Heart right ventricle (tissue), 16 donors: ENCODE data around the gene ILKAP. TPM values are rescaled to one million over a fixed set of nuclear protein-coding genes. Genes with fewer than 3 reads are reported as not detected.
A peak's percentile ranks its signal among the peaks of the same experiment; 100 is the strongest.

Experiments used
- ATAC-seq, 8 donors: fragments of 200-7000 bp; cut with Tn5 transposase; one replicate each; pipeline ENCODE4 v1.9.1; 2020; ENCODE audit warnings: mild to moderate bottlenecking in 8 of 8, moderate library complexity in 8 of 8, moderate number of reproducible peaks in 1 of 8
- DNase-seq, 2 donors: peaks; one replicate each; pipeline ENCODE4 v3.0.0-alpha.2; 2020
- H3K27ac ChIP-seq, 10 donors: fragments of 200-600 bp; sonication (generic) in 2 of 10; one replicate each; pipeline versions ENCODE4 v1.5.0 to v1.8.0; 2020 to 2022; ENCODE audit warnings: mild to moderate bottlenecking in 3 of 10
- H3K27me3 ChIP-seq, 7 donors: fragments of 200-600 bp; one replicate each; pipeline ENCODE4 v1.8.0; 2021 to 2022; ENCODE audit warnings: mild to moderate bottlenecking in 2 of 7
- H3K36me3 ChIP-seq, 9 donors: fragments of 200-600 bp; sonication (generic) in 1 of 9; one replicate each; pipeline versions ENCODE4 v1.5.0 to v1.8.0; 2020 to 2022; ENCODE audit warnings: mild to moderate bottlenecking in 2 of 9
- H3K4me1 ChIP-seq, 9 donors: fragments of 200-600 bp; sonication (generic) in 1 of 9; one replicate each; pipeline versions ENCODE4 v1.5.0 to v1.8.0; 2020 to 2022; ENCODE audit warnings: mild to moderate bottlenecking in 4 of 9
- H3K4me3 ChIP-seq, 10 donors: fragments of 200-600 bp; sonication (generic) in 2 of 10; one replicate each; pipeline versions ENCODE4 v1.5.0 to v1.8.0; 2020 to 2022; ENCODE audit warnings: mild to moderate bottlenecking in 7 of 10, moderate library complexity in 2 of 10
- H3K9me3 ChIP-seq, 11 donors: fragments of 200-600 bp in 10 of 11; sonication (generic) in 2 of 11; one replicate each; pipeline versions ENCODE4 v1.5.0 to v1.8.0; 2013 to 2022; ENCODE audit warnings: mild to moderate bottlenecking in 2 of 11, control low read depth in 1 of 11, moderate library complexity in 1 of 11
- WGBS, 2 donors: extraction: QIAGEN DNeasy Blood & Tissue Kit; methylation state at CpG; one replicate each; pipeline ENCODE4 v1.1.7; 2013; ENCODE audit warnings: inconsistent platforms in 1 of 2; 5-methylcytosine and 5-hydroxymethylcytosine counted together
- intact Hi-C, 10 donors: fragments of 100-400 bp; cut with DNase I; formaldehyde crosslinking; loops; one replicate each; pipeline versions ENCODE4 v1.11.1 to v1.14.2; 2022
- polyA plus RNA-seq, 2 donors: library from polyadenylated mRNA; stranded (reverse); fragments of 200-250 nt; gene quantifications; one replicate each; pipeline ENCODE4 v1.2.3, GENCODE V29; 2013
- total RNA-seq, 10 donors: library from RNA; stranded (reverse); fragmentation: NEBNext Ultra II Directional in 3 of 10; extraction: Animal tissue kit (Norgen Biotek cat#: 25700) in 3 of 10; gene quantifications; one replicate each; pipeline versions ENCODE4 v1.2.1 to v1.2.4, GENCODE V29; 2021 to 2023
- TF ChIP-seq, protein P1 (sequence below), 9 donors: fragments of 200-600 bp; sonication (generic) in 2 of 9; IDR thresholded peaks; one replicate each; pipeline versions ENCODE4 v1.5.0 to v1.8.0; 2021 to 2022; ENCODE audit warnings: antibody characterized with exemption in 9 of 9, mild to moderate bottlenecking in 5 of 9, moderate library complexity in 1 of 9
- donor health status: Arrhythmogenic right ventricular cardiomyopathy.
- donor health status: ischemic (EF 13 %, LVEDD 7.1; RV severe dilation, severe dysfunction).
- donor health status: healthy with polysubstance abuse.
- donor health status: DM: no; HTN: yes; CAD: no.
- donor health status: DM: no; HTN: no; CAD: no.
- donor health status: ischemic (EF 25% LVEDD 6.9; RV normal size, moderate dysfunction).
- donor health status: ischemic (EF 25% LVEDD 5.7; RV mildly dilated, moderate dysfunction).
- donor health status: healthy.
- donor health status: DM: yes; HTN: yes; CAD: no.
- donor health status: Ischemic cardiomyopathy.
- donor health status: ischemic (EF 35%, LVEDD 5.7; RV mildly dilated, moderate dysfunction).
- donor health status: nonischemic (EF 11% LVEDD 7.7; RV severe dilation, severe dysfunction).
- donor health status: DM: yes; HTN: yes; CAD: no.
- donor health status: PGD.
- donor health status: ischemic (EF 29% LVEDD 5.4; RV normal size, mild dysfunction).
- donor health status: nonischemic (EF 23%, LVEDD 6.1; RV moderate dilation, normal function).

Gene ILKAP
- total and polyA plus RNA-seq, 12 donors: 19.6 to 83.9 (median 25.6) TPM

GRCh38 chr2:238141541-238142318 lies 61.8 kb downstream of the ILKAP start:
- peaks cover 0 to 6% (median 0%) of the 10 kb centered on the region in 9 donors for H3K36me3 ChIP-seq
- 60 to 69% methylated on average over 10 of the region's 10 CpGs for WGBS, 2 donors
- intact Hi-C loops: loop anchor here in 4 of 10 donors (5.0 to 10.0 kb wide), 3 partner anchors 79 to 287 kb away; partner anchors contain the start of genes RAMP1 (in 2 of the 4) and SCLY (in 1 of the 4)
- TF ChIP-seq, protein P1, sequence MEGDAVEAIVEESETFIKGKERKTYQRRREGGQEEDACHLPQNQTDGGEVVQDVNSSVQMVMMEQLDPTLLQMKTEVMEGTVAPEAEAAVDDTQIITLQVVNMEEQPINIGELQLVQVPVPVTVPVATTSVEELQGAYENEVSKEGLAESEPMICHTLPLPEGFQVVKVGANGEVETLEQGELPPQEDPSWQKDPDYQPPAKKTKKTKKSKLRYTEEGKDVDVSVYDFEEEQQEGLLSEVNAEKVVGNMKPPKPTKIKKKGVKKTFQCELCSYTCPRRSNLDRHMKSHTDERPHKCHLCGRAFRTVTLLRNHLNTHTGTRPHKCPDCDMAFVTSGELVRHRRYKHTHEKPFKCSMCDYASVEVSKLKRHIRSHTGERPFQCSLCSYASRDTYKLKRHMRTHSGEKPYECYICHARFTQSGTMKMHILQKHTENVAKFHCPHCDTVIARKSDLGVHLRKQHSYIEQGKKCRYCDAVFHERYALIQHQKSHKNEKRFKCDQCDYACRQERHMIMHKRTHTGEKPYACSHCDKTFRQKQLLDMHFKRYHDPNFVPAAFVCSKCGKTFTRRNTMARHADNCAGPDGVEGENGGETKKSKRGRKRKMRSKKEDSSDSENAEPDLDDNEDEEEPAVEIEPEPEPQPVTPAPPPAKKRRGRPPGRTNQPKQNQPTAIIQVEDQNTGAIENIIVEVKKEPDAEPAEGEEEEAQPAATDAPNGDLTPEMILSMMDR (IDR thresholded peaks at IDR 0.05): no peak
- peaks cover 0 to 2% (median 0%) of the 10 kb centered on the region in 7 donors for H3K27me3 ChIP-seq
- H3K4me1 ChIP-seq: peaks cover 6 to 65% (median 48%) of the 10 kb centered on the region in 9 donors
- DNase-seq: no peak
- no peaks in the 10 kb centered on the region for H3K9me3 ChIP-seq
- H3K27ac ChIP-seq: peak overlapping the region in 5 of 10 donors; percentile 37 to 70 (median 52)
- H3K4me3 ChIP-seq: peak overlapping the region in 1 of 10 donors; percentile 3
- peak in 1 of 8 donors; percentile 3 for ATAC-seq

GRCh38 chr2:238140721-238141540 lies 62.6 kb downstream of the ILKAP start:
- intact Hi-C loops: loop anchor here in 4 of 10 donors (5.0 to 10.0 kb wide), 3 partner anchors 79 to 286 kb away; partner anchors contain the start of genes RAMP1 (in 2 of the 4) and SCLY (in 1 of the 4)
- peaks cover 6 to 71% (median 51%) of the 10 kb centered on the region in 9 donors for H3K4me1 ChIP-seq
- WGBS, 2 donors: 91 to 95% methylated on average over 60 of the region's 60 CpGs
- peaks cover 0 to 6% (median 0%) of the 10 kb centered on the region in 9 donors for H3K36me3 ChIP-seq
- no peaks in the 10 kb centered on the region for H3K9me3 ChIP-seq
- no peak overlapping the region for H3K27ac ChIP-seq
- TF ChIP-seq, protein P1 (IDR thresholded peaks at IDR 0.05): no peak
- no peak overlapping the region for H3K4me3 ChIP-seq
- DNase-seq: no peak
- no peak for ATAC-seq
- peaks cover 0 to 2% (median 0%) of the 10 kb centered on the region in 7 donors for H3K27me3 ChIP-seq

GRCh38 chr2:238140040-238140439 lies 63.5 kb downstream of the ILKAP start:
- Histone ChIP-seq H3K9me3 (no peaks in the 10 kb centered on the region), H3K27ac (peak overlapping the region in 1 of 10 donors; percentile 93), H3K27me3 (peaks cover 0 to 2% (median 0%) of the 10 kb centered on the region in 7 donors), H3K4me3 (no peak overlapping the region), H3K36me3 (peaks cover 0 to 6% (median 0%) of the 10 kb centered on the region in 9 donors), H3K4me1 (peaks cover 6 to 71% (median 51%) of the 10 kb centered on the region in 9 donors)
- DNase-seq (no peak), ATAC-seq (no peak)
- TF ChIP-seq, protein P1 (IDR thresholded peaks at IDR 0.05): no peak
- intact Hi-C loops: loop anchor here in 4 of 10 donors (5.0 to 10.0 kb wide), 3 partner anchors 78 to 285 kb away; partner anchors contain the start of genes RAMP1 (in 2 of the 4) and SCLY (in 1 of the 4)
- WGBS, 2 donors: 88 to 92% methylated on average over 7 of the region's 7 CpGs
